Keratinocyte (primary cell): ENCODE measurements around the gene NAIF1.

ENCODE experiments used
- CTCF ChIP-seq, 3 experiments: IDR thresholded peaks in 1 of 3; conservative IDR thresholded peaks in 1 of 3; optimal IDR thresholded peaks in 1 of 3; 2 replicates in 2 of 3; 3 replicates in 1 of 3; pipeline versions ENCODE3 to v1.5.1; 2011; ENCODE audit warnings: low read length in 3 of 3, mild to moderate bottlenecking in 3 of 3, moderate library complexity in 2 of 3, control low read depth in 1 of 3, inconsistent platforms in 1 of 3; ENCODE audit not compliant: insufficient read depth in 2 of 3; ENCODE audit errors: extremely low read depth in 1 of 3
- EZH2 ChIP-seq: IDR thresholded peaks from one replicate; pipeline ENCODE4 v1.6.1; 2012; ENCODE audit warnings: inconsistent platforms, mild to moderate bottlenecking, low read length, moderate library complexity

DNA sequence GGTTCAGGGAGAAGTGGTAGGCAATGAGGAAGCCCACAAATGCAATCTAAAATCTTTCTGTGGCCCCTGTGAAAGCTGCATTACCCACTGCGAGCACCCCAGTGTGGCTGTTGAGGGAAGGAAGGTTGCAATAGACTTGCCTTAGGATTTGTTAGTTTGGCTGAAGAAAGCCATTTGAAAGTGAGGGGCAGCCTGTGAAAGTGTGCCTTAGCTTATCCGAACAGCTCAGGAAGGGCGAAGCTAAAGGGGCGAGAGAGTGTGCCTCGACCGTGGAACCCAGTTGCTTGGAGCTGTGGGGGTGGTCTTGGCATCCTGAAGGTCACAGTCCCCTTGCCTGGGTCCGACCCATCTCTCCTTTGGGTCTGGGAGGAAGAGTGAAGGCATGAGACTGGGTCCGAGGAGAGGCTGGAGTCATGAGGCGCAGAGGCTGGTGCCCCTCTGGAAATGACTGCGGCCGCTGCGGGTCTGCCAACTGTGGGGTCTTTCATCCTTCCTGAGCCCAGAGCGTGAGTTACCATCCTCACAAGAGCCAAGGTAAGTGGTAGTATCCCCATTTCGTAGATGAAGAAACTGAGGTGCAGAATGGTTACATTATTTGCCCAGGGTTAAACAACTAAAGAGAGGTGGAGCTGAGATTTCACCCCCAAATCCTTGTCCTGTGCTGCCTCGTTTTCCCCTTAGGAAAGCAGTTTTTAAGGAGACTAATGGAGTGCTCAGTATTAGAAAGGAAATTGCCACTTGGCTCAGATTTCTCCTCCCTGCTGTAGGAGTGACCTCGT is 25.3 kb upstream of the NAIF1 start:
- no peak for TF ChIP-seq CTCF (optimal IDR thresholded peaks at IDR 0.05 in 1 of 3, IDR thresholded peaks at IDR 0.05 in 1 of 3, conservative IDR thresholded peaks at IDR 0.05 in 1 of 3; ENCODE audit: extremely low read depth in 1 of 3, insufficient read depth in 2 of 3, low read length in 3 of 3)
- TF ChIP-seq EZH2 = no peak
